SK-N-SH (cell line): Measurements from ENCODE around the gene ARHGAP44.

Experiments used
- EP300 ChIP-seq, 2 experiments: IDR thresholded peaks; 2 replicates each; pipeline versions ENCODE4 v1.4.0 to v1.6.1; 2012; ENCODE audit warnings: borderline replicate concordance in 1 of 2, low read depth in 1 of 2, low read length in 1 of 2
- FOSL2 ChIP-seq: IDR thresholded peaks from 2 replicates; pipeline ENCODE4 v1.4.0; 2012; ENCODE audit warnings: low read depth, mild to moderate bottlenecking, moderate library complexity, borderline replicate concordance
- GABPA ChIP-seq: IDR thresholded peaks from 2 replicates; pipeline ENCODE4 v1.4.0; 2012; ENCODE audit warnings: low read depth, mild to moderate bottlenecking
- IRF3 ChIP-seq: fragments of 150-350 bp; IDR thresholded peaks from 2 replicates; pipeline ENCODE4 v1.6.1; 2016; ENCODE audit warnings: mild to moderate bottlenecking, low read depth, low read length
- MAX ChIP-seq: IDR thresholded peaks from 2 replicates; pipeline ENCODE4 v1.4.0; 2012; ENCODE audit warnings: low read depth
- NFIC ChIP-seq: IDR thresholded peaks from 2 replicates; pipeline ENCODE4 v1.4.0; 2012; ENCODE audit warnings: borderline replicate concordance
- POLR2AphosphoS5 ChIP-seq: IDR thresholded peaks from 2 replicates; pipeline ENCODE4 v1.6.1; 2012; ENCODE audit warnings: low read depth, low read length
- RFX5 ChIP-seq: IDR thresholded peaks from 2 replicates; pipeline ENCODE4 v1.6.1; 2012; ENCODE audit warnings: mild to moderate bottlenecking, improper control_type of control experiment, low read length
- SIN3A ChIP-seq: IDR thresholded peaks from 2 replicates; pipeline ENCODE4 v1.6.1; 2012; ENCODE audit warnings: low read depth, mild to moderate bottlenecking, low read length, moderate library complexity, borderline replicate concordance
- SMC3 ChIP-seq: IDR thresholded peaks from 2 replicates; pipeline ENCODE4 v1.6.1; 2012; ENCODE audit warnings: low read depth, low read length, improper control_type of control experiment
- TAF1 ChIP-seq: IDR thresholded peaks from 2 replicates; pipeline ENCODE4 v1.6.1; 2012; ENCODE audit warnings: low read depth, mild to moderate bottlenecking, low read length, moderate library complexity, borderline replicate concordance
- TF ChIP-seq, protein P1 (sequence below): fragments of 200-600 bp; sonication (generic); IDR thresholded peaks from 2 replicates; pipeline ENCODE4 v1.6.1; 2017; ENCODE audit warnings: antibody characterized with exemption, mild to moderate bottlenecking, moderate library complexity
- TF ChIP-seq, protein P2 (sequence below): IDR thresholded peaks from 2 replicates; pipeline ENCODE4 v1.4.0; 2012; ENCODE audit warnings: low read depth, borderline replicate concordance
- TF ChIP-seq, protein P3 (sequence below): IDR thresholded peaks from 2 replicates; pipeline ENCODE4 v1.6.1; 2012; ENCODE audit warnings: mild to moderate bottlenecking, low read depth, low read length, moderate library complexity

DNA sequence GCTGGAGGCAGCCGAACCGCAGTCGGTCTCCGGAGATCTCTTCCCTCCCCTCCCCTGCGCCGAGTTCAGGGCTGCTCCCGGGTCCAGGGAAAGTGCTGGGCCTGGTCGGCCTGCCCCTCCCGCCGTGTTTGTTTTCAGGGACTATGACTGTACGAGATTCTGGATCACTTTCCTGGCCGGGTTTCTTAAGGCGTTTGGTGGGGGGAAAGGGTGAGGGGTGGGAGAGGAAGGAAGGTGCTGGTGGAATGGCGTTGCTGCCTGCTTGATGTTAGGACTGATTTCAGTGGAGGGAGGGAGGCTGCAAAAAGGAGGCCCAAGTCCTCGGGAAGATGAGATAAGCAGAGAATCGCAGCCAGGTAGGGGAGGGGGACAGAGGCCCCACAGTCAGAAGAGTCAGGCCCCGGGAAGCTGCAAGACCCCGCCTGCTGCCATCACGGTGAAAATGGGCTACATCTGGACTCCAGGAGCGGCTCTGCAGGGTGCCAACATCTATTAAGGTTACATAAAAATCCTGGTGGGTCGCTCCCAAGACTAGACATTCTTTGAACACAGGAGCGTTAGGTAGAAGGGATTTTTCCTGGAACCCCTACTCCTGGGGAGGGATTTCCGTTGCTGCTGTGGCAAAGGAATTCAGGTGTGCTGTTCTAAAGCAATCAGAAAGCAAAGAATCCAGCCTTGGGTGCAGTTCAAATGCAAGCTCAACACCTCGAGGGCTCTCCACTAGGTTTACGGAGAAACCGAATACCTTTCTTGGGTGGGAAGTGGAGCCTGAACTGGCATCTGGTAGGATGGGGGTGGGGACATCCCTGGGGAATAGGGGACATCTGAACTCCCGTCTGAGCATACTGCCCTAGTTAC lies 1.2 kb downstream of the ARHGAP44 start:
- TF ChIP-seq EP300 (IDR thresholded peaks at IDR 0.05; ENCODE audit: borderline replicate concordance in 1 of 2, low read depth in 1 of 2, low read length in 1 of 2) (no peak), FOSL2 (no peak), IRF3 (no peak), POLR2AphosphoS5 (no peak), RFX5 (no peak), SIN3A (no peak), MAX (no peak), GABPA (no peak), TAF1 (no peak), SMC3 (no peak), NFIC (no peak)
- TF ChIP-seq, protein P1, sequence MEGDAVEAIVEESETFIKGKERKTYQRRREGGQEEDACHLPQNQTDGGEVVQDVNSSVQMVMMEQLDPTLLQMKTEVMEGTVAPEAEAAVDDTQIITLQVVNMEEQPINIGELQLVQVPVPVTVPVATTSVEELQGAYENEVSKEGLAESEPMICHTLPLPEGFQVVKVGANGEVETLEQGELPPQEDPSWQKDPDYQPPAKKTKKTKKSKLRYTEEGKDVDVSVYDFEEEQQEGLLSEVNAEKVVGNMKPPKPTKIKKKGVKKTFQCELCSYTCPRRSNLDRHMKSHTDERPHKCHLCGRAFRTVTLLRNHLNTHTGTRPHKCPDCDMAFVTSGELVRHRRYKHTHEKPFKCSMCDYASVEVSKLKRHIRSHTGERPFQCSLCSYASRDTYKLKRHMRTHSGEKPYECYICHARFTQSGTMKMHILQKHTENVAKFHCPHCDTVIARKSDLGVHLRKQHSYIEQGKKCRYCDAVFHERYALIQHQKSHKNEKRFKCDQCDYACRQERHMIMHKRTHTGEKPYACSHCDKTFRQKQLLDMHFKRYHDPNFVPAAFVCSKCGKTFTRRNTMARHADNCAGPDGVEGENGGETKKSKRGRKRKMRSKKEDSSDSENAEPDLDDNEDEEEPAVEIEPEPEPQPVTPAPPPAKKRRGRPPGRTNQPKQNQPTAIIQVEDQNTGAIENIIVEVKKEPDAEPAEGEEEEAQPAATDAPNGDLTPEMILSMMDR: no peak
- TF ChIP-seq, protein P2, sequence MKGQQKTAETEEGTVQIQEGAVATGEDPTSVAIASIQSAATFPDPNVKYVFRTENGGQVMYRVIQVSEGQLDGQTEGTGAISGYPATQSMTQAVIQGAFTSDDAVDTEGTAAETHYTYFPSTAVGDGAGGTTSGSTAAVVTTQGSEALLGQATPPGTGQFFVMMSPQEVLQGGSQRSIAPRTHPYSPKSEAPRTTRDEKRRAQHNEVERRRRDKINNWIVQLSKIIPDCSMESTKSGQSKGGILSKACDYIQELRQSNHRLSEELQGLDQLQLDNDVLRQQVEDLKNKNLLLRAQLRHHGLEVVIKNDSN: no peak
- TF ChIP-seq, protein P3, sequence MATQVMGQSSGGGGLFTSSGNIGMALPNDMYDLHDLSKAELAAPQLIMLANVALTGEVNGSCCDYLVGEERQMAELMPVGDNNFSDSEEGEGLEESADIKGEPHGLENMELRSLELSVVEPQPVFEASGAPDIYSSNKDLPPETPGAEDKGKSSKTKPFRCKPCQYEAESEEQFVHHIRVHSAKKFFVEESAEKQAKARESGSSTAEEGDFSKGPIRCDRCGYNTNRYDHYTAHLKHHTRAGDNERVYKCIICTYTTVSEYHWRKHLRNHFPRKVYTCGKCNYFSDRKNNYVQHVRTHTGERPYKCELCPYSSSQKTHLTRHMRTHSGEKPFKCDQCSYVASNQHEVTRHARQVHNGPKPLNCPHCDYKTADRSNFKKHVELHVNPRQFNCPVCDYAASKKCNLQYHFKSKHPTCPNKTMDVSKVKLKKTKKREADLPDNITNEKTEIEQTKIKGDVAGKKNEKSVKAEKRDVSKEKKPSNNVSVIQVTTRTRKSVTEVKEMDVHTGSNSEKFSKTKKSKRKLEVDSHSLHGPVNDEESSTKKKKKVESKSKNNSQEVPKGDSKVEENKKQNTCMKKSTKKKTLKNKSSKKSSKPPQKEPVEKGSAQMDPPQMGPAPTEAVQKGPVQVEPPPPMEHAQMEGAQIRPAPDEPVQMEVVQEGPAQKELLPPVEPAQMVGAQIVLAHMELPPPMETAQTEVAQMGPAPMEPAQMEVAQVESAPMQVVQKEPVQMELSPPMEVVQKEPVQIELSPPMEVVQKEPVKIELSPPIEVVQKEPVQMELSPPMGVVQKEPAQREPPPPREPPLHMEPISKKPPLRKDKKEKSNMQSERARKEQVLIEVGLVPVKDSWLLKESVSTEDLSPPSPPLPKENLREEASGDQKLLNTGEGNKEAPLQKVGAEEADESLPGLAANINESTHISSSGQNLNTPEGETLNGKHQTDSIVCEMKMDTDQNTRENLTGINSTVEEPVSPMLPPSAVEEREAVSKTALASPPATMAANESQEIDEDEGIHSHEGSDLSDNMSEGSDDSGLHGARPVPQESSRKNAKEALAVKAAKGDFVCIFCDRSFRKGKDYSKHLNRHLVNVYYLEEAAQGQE: no peak
